Osteocyte (in vitro differentiated cells): ENCODE measurements around the gene CFAP90. TPM values are rescaled to one million over a fixed set of nuclear protein-coding genes. Genes with fewer than 3 reads are reported as not detected.

Source experiments
- DNase-seq: peaks from one replicate; pipeline ENCODE4 v3.0.0; 2021; ENCODE audit warnings: mixed read lengths; ENCODE audit not compliant: unreplicated experiment; ENCODE audit errors: extremely low spot score
- H3K27ac Mint-ChIP-seq: one replicate; pipeline ENCODE4 v1.8.0; 2021; ENCODE audit warnings: mild to moderate bottlenecking, mixed read lengths; ENCODE audit not compliant: unreplicated experiment
- H3K27me3 Mint-ChIP-seq: one replicate; pipeline ENCODE4 v1.8.0; 2021; ENCODE audit warnings: mixed read lengths; ENCODE audit not compliant: unreplicated experiment
- H3K36me3 Mint-ChIP-seq: one replicate; pipeline ENCODE4 v1.8.0; 2021; ENCODE audit warnings: mixed read lengths; ENCODE audit not compliant: unreplicated experiment
- H3K4me1 Mint-ChIP-seq: one replicate; pipeline ENCODE4 v1.8.0; 2021; ENCODE audit warnings: mixed read lengths; ENCODE audit not compliant: unreplicated experiment
- H3K4me3 Mint-ChIP-seq: one replicate; pipeline ENCODE4 v1.8.0; 2021; ENCODE audit warnings: mild to moderate bottlenecking, moderate library complexity, mixed read lengths; ENCODE audit not compliant: unreplicated experiment
- H3K9me3 Mint-ChIP-seq: one replicate; pipeline ENCODE4 v1.8.0; 2021; ENCODE audit warnings: mixed read lengths; ENCODE audit not compliant: unreplicated experiment
- CTCF ChIP-seq: fragments of 200-600 bp; sonication (generic); IDR thresholded peaks from 2 replicates; pipeline ENCODE4 v1.5.0; 2021; ENCODE audit warnings: antibody characterized with exemption, mild to moderate bottlenecking, moderate library complexity
- total RNA-seq: library from RNA; stranded (reverse); gene quantifications from 2 replicates; pipeline ENCODE4 v1.2.1, GENCODE V29; 2021

Gene CFAP90
- total RNA-seq, 1 donor from 2014 or later = not detected

GRCh38 chr5:7886849-7887475 is 36.0 kb upstream of the CFAP90 start:
- Mint-ChIP-seq H3K4me1 (peaks cover 10% of the 10 kb centered on the region), H3K36me3 (peaks cover 38% of the 10 kb centered on the region), H3K4me3 (no peak overlapping the region), H3K9me3 (no peaks in the 10 kb centered on the region), H3K27ac (peak overlapping the region; percentile 77), H3K27me3 (no peaks in the 10 kb centered on the region)
- DNase-seq = no peak
- peak; percentile 65 for TF ChIP-seq CTCF

- Mint-ChIP-seq H3K36me3 (peaks cover 43% of the 10 kb centered on the region), H3K4me1 (peaks cover 10% of the 10 kb centered on the region), H3K27ac (peak overlapping the region; percentile 6), H3K27me3 (no peaks in the 10 kb centered on the region), H3K9me3 (no peaks in the 10 kb centered on the region), H3K4me3 (no peak overlapping the region)
- DNase-seq = no peak
- no peak for TF ChIP-seq CTCF
These were observed 33.7 kb upstream of the CFAP90 start for GRCh38 chr5:7884491-7885267.

GRCh38 chr5:7882926-7883325 is 32.0 kb upstream of the CFAP90 start:
- Mint-ChIP-seq H3K4me1 (peaks cover 13% of the 10 kb centered on the region), H3K36me3 (peaks cover 50% of the 10 kb centered on the region), H3K27ac (no peak overlapping the region), H3K27me3 (no peaks in the 10 kb centered on the region), H3K9me3 (no peaks in the 10 kb centered on the region), H3K4me3 (no peak overlapping the region)
- TF ChIP-seq CTCF = no peak
- no peak for DNase-seq

- no peak for TF ChIP-seq CTCF
- DNase-seq = no peak
- Mint-ChIP-seq H3K4me1 (peaks cover 12% of the 10 kb centered on the region), H3K36me3 (peaks cover 54% of the 10 kb centered on the region), H3K4me3 (no peak overlapping the region), H3K27me3 (no peaks in the 10 kb centered on the region), H3K27ac (no peak overlapping the region), H3K9me3 (no peaks in the 10 kb centered on the region)
These were observed 30.9 kb upstream of the CFAP90 start for GRCh38 chr5:7881816-7882215.

- no peak overlapping the region for H3K27ac Mint-ChIP-seq
- H3K4me1 Mint-ChIP-seq = peaks cover 12% of the 10 kb centered on the region
- no peak for TF ChIP-seq CTCF
- H3K27me3 Mint-ChIP-seq = no peaks in the 10 kb centered on the region
- no peak for DNase-seq
- H3K9me3 Mint-ChIP-seq = no peaks in the 10 kb centered on the region
- no peak overlapping the region for H3K4me3 Mint-ChIP-seq
- H3K36me3 Mint-ChIP-seq = peaks cover 54% of the 10 kb centered on the region
These were observed 30.2 kb upstream of the CFAP90 start for GRCh38 chr5:7881091-7881490.
